ENCODE data around the gene PEX14.
A peak's percentile ranks its signal among the peaks of the same experiment; 100 is the strongest.

Gene PEX14

DNA sequence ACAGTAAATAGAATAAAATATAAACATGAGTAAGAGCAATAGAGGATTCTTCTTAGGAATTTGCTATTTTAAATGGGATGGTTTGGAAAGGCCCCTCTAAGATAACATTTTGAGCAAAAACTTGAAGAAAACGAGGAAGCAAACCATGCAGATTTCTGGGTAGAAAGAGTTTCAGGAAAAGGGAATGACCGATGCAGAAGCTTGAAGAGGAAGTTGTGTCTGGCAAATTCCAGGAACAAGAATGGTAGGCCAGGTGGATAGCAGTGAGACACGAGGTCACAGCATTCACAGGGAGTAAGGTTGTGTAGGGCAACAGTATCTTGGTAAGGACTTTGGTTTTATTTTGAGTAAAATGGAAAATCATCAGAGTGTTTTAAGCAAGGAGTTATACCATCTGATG lies 108.9 kb downstream of the PEX14 start:
- Histone ChIP-seq H3K27ac (ENCODE audit: low read depth, low read length) (no peak overlapping the region), H3K4me3 (ENCODE audit: low read depth, low read length) (no peak overlapping the region)

GRCh38 chr1:10585242-10585641 lies 110.5 kb downstream of the PEX14 start:
- Histone ChIP-seq H3K9me3 (ENCODE audit: control insufficient read depth, insufficient read depth, low read length) (no peaks in the 10 kb centered on the region), H3K4me1 (ENCODE audit: control insufficient read depth, insufficient read depth, low read length) (no peaks in the 10 kb centered on the region), H3K36me3 (ENCODE audit: control insufficient read depth, insufficient read depth, low read length) (no peaks in the 10 kb centered on the region), H3K27me3 (ENCODE audit: control insufficient read depth, insufficient read depth, low read length) (no peaks in the 10 kb centered on the region), H3K9ac (ENCODE audit: low read depth, low read length) (no peak overlapping the region), H3K27ac (ENCODE audit: low read depth, low read length) (no peak overlapping the region), H3K4me3 (ENCODE audit: low read depth, low read length) (no peak overlapping the region)

More for the DNA sequence above, 108.9 kb downstream of the PEX14 start:
- Histone ChIP-seq H3K9ac (ENCODE audit: low read depth, low read length) (no peak overlapping the region), H3K4me1 (ENCODE audit: control insufficient read depth, insufficient read depth, low read length) (peaks cover 12% of the 10 kb centered on the region), H3K27me3 (ENCODE audit: control insufficient read depth, insufficient read depth, low read length) (no peaks in the 10 kb centered on the region), H3K9me3 (ENCODE audit: control insufficient read depth, insufficient read depth, low read length) (no peaks in the 10 kb centered on the region), H3K36me3 (ENCODE audit: control insufficient read depth, insufficient read depth, low read length) (no peaks in the 10 kb centered on the region)

GRCh38 chr1:10586125-10586524 lies 111.4 kb downstream of the PEX14 start:
- Histone ChIP-seq H3K27me3 (ENCODE audit: control insufficient read depth, insufficient read depth, low read length) (no peaks in the 10 kb centered on the region), H3K36me3 (ENCODE audit: control insufficient read depth, insufficient read depth, low read length) (no peaks in the 10 kb centered on the region), H3K9ac (ENCODE audit: low read depth, low read length) (no peak overlapping the region), H3K4me3 (ENCODE audit: low read depth, low read length) (no peak overlapping the region), H3K27ac (ENCODE audit: low read depth, low read length) (no peak overlapping the region), H3K9me3 (ENCODE audit: control insufficient read depth, insufficient read depth, low read length) (no peaks in the 10 kb centered on the region), H3K4me1 (ENCODE audit: control insufficient read depth, insufficient read depth, low read length) (no peaks in the 10 kb centered on the region)

GRCh38 chr1:10588640-10589039 lies 113.9 kb downstream of the PEX14 start:
- Histone ChIP-seq H3K4me1 (ENCODE audit: control insufficient read depth, insufficient read depth, low read length) (peaks cover 16% of the 10 kb centered on the region), H3K9me3 (ENCODE audit: control insufficient read depth, insufficient read depth, low read length) (no peaks in the 10 kb centered on the region), H3K36me3 (ENCODE audit: control insufficient read depth, insufficient read depth, low read length) (no peaks in the 10 kb centered on the region), H3K27ac (ENCODE audit: low read depth, low read length) (no peak overlapping the region), H3K4me3 (ENCODE audit: low read depth, low read length) (no peak overlapping the region), H3K9ac (ENCODE audit: low read depth, low read length) (no peak overlapping the region), H3K27me3 (ENCODE audit: control insufficient read depth, insufficient read depth, low read length) (no peaks in the 10 kb centered on the region)

- no peak overlapping the region for H3K9ac ChIP-seq (ENCODE audit: low read depth, low read length)
- H3K27me3 ChIP-seq (ENCODE audit: control insufficient read depth, insufficient read depth, low read length) = no peaks in the 10 kb centered on the region
- no peaks in the 10 kb centered on the region for H3K36me3 ChIP-seq (ENCODE audit: control insufficient read depth, insufficient read depth, low read length)
- peaks cover 20% of the 10 kb centered on the region for H3K4me1 ChIP-seq (ENCODE audit: control insufficient read depth, insufficient read depth, low read length)
- no peak overlapping the region for H3K27ac ChIP-seq (ENCODE audit: low read depth, low read length)
- H3K9me3 ChIP-seq (ENCODE audit: control insufficient read depth, insufficient read depth, low read length) = no peaks in the 10 kb centered on the region
- H3K4me3 ChIP-seq (ENCODE audit: low read depth, low read length) = no peak overlapping the region
Measured at GRCh38 chr1:10589074-10589473, 114.3 kb downstream of the PEX14 start.

DNA sequence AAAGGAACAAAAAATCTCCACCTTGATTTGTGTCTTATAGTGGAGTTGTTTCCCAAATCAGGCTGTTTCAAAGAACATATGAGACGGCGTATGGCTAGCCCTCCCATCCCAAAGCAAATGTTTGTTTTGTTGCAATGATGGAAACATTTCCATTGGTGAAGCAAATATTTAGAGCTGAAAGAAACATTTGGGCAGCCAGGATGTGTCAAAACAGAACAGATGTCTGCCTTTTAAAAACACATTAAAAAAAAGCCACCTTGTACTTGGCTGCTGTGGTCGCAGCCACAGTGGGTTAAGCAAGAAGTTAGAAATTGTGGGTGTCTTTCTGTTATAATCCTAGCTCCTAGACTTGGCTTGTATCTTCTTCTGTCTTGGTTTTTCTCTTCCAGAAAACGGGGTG lies 116.3 kb downstream of the PEX14 start:
- peaks cover 35% of the 10 kb centered on the region for H3K4me1 ChIP-seq (ENCODE audit: control insufficient read depth, insufficient read depth, low read length)
- H3K9ac ChIP-seq (ENCODE audit: low read depth, low read length) = no peak overlapping the region
- no peak overlapping the region for H3K4me3 ChIP-seq (ENCODE audit: low read depth, low read length)
- no peak overlapping the region for H3K27ac ChIP-seq (ENCODE audit: low read depth, low read length)
- H3K36me3 ChIP-seq (ENCODE audit: control insufficient read depth, insufficient read depth, low read length) = no peaks in the 10 kb centered on the region
- H3K27me3 ChIP-seq (ENCODE audit: control insufficient read depth, insufficient read depth, low read length) = no peaks in the 10 kb centered on the region
- H3K9me3 ChIP-seq (ENCODE audit: control insufficient read depth, insufficient read depth, low read length) = no peaks in the 10 kb centered on the region

DNA sequence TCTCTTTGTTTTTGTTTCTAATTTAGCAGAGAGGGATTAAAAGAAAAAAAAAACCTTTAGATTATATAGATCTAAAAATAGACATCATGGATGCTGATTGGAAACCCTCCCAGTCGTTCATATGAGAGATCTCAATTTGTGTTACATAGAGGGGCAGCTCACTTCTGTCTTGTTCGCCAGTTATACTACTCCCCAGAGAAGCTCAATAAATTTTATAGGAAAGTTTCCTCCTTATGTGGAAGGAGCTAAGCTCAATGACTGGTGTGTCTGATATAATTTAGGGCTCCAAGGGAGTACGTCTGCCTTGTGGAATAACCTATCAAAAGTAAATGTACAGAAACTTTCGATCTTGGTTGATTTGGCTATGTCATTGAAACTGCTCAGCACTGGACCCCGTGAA lies 117.6 kb downstream of the PEX14 start:
- Histone ChIP-seq H3K27ac (ENCODE audit: low read depth, low read length) (no peak overlapping the region), H3K4me3 (ENCODE audit: low read depth, low read length) (no peak overlapping the region), H3K9me3 (ENCODE audit: control insufficient read depth, insufficient read depth, low read length) (no peaks in the 10 kb centered on the region), H3K36me3 (ENCODE audit: control insufficient read depth, insufficient read depth, low read length) (no peaks in the 10 kb centered on the region), H3K27me3 (ENCODE audit: control insufficient read depth, insufficient read depth, low read length) (no peaks in the 10 kb centered on the region), H3K9ac (ENCODE audit: low read depth, low read length) (no peak overlapping the region), H3K4me1 (ENCODE audit: control insufficient read depth, insufficient read depth, low read length) (peaks cover 39% of the 10 kb centered on the region)

DNA sequence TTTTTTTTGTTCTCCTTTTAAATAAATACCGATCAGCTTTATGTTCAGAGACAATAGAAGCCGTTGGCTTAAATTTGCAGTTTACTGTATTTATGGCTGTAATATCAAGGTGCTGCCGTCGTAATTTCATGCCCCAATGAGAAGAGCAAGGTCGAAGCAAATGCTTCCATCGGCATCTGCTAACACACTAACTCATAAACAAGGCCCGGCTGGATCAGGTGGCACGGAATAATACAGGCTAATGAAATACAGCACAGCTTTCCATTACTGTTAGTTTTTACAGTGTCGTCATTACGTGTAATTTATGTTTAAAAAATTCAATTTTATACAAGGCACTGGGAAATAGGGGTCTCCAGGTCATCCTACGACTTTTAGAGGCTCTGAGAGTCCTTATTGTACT lies 119.0 kb downstream of the PEX14 start:
- H3K4me3 ChIP-seq (ENCODE audit: low read depth, low read length) = no peak overlapping the region
- H3K36me3 ChIP-seq (ENCODE audit: control insufficient read depth, insufficient read depth, low read length) = no peaks in the 10 kb centered on the region
- H3K9me3 ChIP-seq (ENCODE audit: control insufficient read depth, insufficient read depth, low read length) = no peaks in the 10 kb centered on the region
- H3K9ac ChIP-seq (ENCODE audit: low read depth, low read length) = no peak overlapping the region
- no peaks in the 10 kb centered on the region for H3K27me3 ChIP-seq (ENCODE audit: control insufficient read depth, insufficient read depth, low read length)
- peaks cover 39% of the 10 kb centered on the region for H3K4me1 ChIP-seq (ENCODE audit: control insufficient read depth, insufficient read depth, low read length)
- H3K27ac ChIP-seq (ENCODE audit: low read depth, low read length) = no peak overlapping the region

DNA sequence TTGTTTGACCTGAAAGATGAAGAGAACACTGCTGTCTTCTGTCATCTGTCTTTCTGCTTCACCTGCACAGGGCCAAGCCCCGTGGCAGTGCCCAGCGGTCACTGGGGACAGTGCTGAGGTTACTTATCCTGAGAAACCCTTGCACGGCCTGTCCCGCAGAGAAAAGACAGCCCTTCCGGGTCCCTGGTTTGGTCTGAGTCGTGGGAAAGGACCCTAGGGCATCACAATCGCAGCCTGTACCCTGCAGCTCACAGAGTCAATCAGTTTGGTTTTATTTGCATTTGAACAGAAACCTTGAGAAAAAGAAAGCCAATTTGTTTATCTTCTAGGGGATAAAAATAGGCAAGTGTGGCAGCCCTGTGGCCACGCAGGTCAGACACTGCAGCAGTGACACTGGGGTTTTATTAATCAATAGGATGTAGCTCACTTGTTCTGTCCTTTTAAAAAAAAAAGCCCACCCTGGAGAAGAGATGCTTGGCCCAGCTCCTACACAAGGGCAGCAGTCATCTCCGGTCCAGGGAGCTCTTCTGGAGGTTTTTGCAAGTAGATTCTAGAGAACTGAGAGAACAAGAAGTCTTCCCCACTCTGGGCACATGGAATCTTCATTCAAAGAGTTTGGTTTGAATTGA lies 120.0 kb downstream of the PEX14 start:
- Histone ChIP-seq H3K36me3 (ENCODE audit: control insufficient read depth, insufficient read depth, low read length) (no peaks in the 10 kb centered on the region), H3K27me3 (ENCODE audit: control insufficient read depth, insufficient read depth, low read length) (no peaks in the 10 kb centered on the region), H3K9me3 (ENCODE audit: control insufficient read depth, insufficient read depth, low read length) (no peaks in the 10 kb centered on the region), H3K4me1 (ENCODE audit: control insufficient read depth, insufficient read depth, low read length) (peaks cover 39% of the 10 kb centered on the region), H3K4me3 (ENCODE audit: low read depth, low read length) (no peak overlapping the region), H3K9ac (ENCODE audit: low read depth, low read length) (no peak overlapping the region), H3K27ac (ENCODE audit: low read depth, low read length) (peak overlapping the region; percentile 77)

- Histone ChIP-seq H3K4me3 (ENCODE audit: low read depth, low read length) (no peak overlapping the region), H3K9me3 (ENCODE audit: control insufficient read depth, insufficient read depth, low read length) (no peaks in the 10 kb centered on the region), H3K9ac (ENCODE audit: low read depth, low read length) (no peak overlapping the region), H3K27me3 (ENCODE audit: control insufficient read depth, insufficient read depth, low read length) (no peaks in the 10 kb centered on the region), H3K4me1 (ENCODE audit: control insufficient read depth, insufficient read depth, low read length) (peaks cover 37% of the 10 kb centered on the region), H3K36me3 (ENCODE audit: control insufficient read depth, insufficient read depth, low read length) (no peaks in the 10 kb centered on the region), H3K27ac (ENCODE audit: low read depth, low read length) (no peak overlapping the region)
Measured at GRCh38 chr1:10596780-10597179, 122.0 kb downstream of the PEX14 start.

GRCh38 chr1:10597492-10598388 lies 123.0 kb downstream of the PEX14 start:
- Histone ChIP-seq H3K27ac (ENCODE audit: low read depth, low read length) (no peak overlapping the region), H3K9ac (ENCODE audit: low read depth, low read length) (no peak overlapping the region), H3K4me1 (ENCODE audit: control insufficient read depth, insufficient read depth, low read length) (peaks cover 30% of the 10 kb centered on the region), H3K4me3 (ENCODE audit: low read depth, low read length) (no peak overlapping the region), H3K27me3 (ENCODE audit: control insufficient read depth, insufficient read depth, low read length) (no peaks in the 10 kb centered on the region), H3K36me3 (ENCODE audit: control insufficient read depth, insufficient read depth, low read length) (no peaks in the 10 kb centered on the region), H3K9me3 (ENCODE audit: control insufficient read depth, insufficient read depth, low read length) (no peaks in the 10 kb centered on the region)
